ENCODE measurements around the gene MVB12B.

The MVB12B gene

GRCh38 chr9:126504977-126505455 is 178.4 kb downstream of the MVB12B start:
- TF ChIP-seq NFIC (IDR thresholded peaks at IDR 0.05) (no peak), USF1 (IDR thresholded peaks at IDR 0.05) (no peak), YY1 (IDR thresholded peaks at IDR 0.05; ENCODE audit: low read depth) (no peak), CEBPB (IDR thresholded peaks at IDR 0.05) (no peak), EP300 (IDR thresholded peaks at IDR 0.05; ENCODE audit: borderline replicate concordance) (no peak), TEAD4 (IDR thresholded peaks at IDR 0.05) (no peak), TAF1 (IDR thresholded peaks at IDR 0.05; ENCODE audit: low read depth) (no peak), TCF12 (IDR thresholded peaks at IDR 0.05; ENCODE audit: low read depth) (no peak), FOXM1 (IDR thresholded peaks at IDR 0.05; ENCODE audit: borderline replicate concordance, low read depth) (no peak), CREB1 (IDR thresholded peaks at IDR 0.05; ENCODE audit: low read depth) (no peak)
- TF ChIP-seq, protein P1, sequence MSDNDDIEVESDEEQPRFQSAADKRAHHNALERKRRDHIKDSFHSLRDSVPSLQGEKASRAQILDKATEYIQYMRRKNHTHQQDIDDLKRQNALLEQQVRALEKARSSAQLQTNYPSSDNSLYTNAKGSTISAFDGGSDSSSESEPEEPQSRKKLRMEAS (IDR thresholded peaks at IDR 0.05) = no peak
- TF ChIP-seq, protein P2, sequence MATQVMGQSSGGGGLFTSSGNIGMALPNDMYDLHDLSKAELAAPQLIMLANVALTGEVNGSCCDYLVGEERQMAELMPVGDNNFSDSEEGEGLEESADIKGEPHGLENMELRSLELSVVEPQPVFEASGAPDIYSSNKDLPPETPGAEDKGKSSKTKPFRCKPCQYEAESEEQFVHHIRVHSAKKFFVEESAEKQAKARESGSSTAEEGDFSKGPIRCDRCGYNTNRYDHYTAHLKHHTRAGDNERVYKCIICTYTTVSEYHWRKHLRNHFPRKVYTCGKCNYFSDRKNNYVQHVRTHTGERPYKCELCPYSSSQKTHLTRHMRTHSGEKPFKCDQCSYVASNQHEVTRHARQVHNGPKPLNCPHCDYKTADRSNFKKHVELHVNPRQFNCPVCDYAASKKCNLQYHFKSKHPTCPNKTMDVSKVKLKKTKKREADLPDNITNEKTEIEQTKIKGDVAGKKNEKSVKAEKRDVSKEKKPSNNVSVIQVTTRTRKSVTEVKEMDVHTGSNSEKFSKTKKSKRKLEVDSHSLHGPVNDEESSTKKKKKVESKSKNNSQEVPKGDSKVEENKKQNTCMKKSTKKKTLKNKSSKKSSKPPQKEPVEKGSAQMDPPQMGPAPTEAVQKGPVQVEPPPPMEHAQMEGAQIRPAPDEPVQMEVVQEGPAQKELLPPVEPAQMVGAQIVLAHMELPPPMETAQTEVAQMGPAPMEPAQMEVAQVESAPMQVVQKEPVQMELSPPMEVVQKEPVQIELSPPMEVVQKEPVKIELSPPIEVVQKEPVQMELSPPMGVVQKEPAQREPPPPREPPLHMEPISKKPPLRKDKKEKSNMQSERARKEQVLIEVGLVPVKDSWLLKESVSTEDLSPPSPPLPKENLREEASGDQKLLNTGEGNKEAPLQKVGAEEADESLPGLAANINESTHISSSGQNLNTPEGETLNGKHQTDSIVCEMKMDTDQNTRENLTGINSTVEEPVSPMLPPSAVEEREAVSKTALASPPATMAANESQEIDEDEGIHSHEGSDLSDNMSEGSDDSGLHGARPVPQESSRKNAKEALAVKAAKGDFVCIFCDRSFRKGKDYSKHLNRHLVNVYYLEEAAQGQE (IDR thresholded peaks at IDR 0.05; ENCODE audit: low read depth) = no peak

DNA sequence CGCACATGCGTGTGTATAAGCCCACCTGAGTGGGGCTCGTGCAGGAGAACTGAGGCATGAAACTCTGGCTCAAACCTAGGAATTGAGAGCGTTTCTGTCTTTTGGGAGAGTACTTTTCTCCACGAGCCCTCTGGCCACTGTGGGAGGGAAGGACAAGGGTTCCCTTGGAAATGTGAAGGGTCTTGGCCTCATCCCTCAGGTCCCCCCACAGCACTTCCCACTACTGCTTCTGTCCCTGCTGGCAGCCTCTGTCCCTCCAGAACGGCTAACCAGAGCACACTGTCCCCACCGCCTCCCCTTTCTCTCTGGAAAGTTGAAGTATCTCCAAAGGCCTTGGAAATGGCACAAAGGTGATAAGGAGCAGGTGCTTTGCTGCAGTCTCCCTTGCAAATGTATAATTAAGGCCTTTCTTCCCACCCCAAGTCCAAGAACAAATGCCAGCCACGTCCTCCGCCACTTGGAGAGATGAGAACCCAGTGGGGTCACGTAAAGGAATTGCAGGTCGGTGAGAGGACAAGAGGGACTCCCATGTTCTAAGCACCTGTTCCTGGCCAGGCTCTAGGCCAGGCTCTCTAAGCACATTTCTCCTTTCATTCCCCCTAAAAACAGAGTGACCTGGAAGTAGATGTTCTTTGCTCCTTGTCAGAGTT is 179.2 kb downstream of the MVB12B start:
- TF ChIP-seq TAF1 (IDR thresholded peaks at IDR 0.05; ENCODE audit: low read depth) (no peak), YY1 (IDR thresholded peaks at IDR 0.05; ENCODE audit: low read depth) (no peak), CEBPB (IDR thresholded peaks at IDR 0.05) (no peak), USF1 (IDR thresholded peaks at IDR 0.05) (no peak), FOXM1 (IDR thresholded peaks at IDR 0.05; ENCODE audit: borderline replicate concordance, low read depth) (no peak), EGR1 (IDR thresholded peaks at IDR 0.05) (no peak)
- TF ChIP-seq, protein P2 (IDR thresholded peaks at IDR 0.05; ENCODE audit: low read depth) = no peak

DNA sequence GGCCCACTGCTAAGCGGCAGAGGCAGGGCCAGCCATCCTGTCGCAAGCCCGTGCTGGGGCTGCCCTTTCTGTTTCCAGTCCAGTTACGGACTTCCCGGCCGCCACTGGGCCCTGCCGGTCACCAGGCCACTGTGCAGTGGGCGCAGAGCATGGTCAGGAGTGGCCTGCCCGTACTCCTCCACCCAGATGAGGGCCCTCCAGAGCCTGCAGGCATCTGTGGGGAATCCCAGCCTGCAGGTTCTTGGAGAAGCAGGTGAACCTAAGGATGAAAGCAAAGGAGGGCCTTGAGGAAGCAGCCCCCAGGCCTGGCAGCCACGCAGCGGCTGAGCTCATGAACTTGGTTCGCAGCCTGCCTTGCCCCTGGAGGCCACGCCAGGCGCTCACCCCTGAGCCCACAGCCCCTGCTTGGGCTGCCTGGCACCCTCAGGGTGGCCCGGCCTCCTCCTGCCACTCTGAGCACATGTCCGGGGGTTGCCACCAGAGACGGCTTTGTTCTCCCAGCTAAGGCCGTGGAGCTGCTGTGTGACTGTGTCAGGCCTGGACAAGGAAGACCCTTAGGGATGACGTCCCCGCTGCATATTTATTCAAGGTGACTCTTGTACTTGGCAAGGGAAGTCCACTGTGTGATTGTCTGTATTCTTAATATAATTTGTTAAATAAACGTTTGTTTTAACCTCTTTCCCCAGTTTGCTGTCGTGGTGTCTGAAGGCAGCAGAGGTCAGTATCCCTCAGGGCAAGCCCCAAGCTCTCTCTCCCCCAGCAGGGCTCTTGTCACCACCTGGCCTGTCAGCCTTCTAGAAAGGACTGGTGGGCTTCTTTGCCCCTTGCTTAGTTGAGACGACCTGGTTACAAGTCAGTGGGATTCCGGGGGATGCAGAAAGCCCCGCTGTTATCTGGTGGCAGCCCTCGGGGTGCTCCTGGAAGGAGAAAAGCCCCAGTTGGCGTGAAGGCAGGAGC is 180.0 kb downstream of the MVB12B start:
- TF ChIP-seq CREB1 (IDR thresholded peaks at IDR 0.05; ENCODE audit: low read depth) (no peak), YY1 (IDR thresholded peaks at IDR 0.05; ENCODE audit: low read depth) (no peak), ZBTB7A (IDR thresholded peaks at IDR 0.05; ENCODE audit: low read depth) (no peak), NFIC (IDR thresholded peaks at IDR 0.05) (no peak), CEBPB (IDR thresholded peaks at IDR 0.05) (no peak), RAD21 (IDR thresholded peaks at IDR 0.05; ENCODE audit: low read depth) (no peak), TEAD4 (IDR thresholded peaks at IDR 0.05) (no peak), TCF12 (IDR thresholded peaks at IDR 0.05; ENCODE audit: low read depth) (no peak), EGR1 (IDR thresholded peaks at IDR 0.05) (no peak)
- TF ChIP-seq, protein P1 (IDR thresholded peaks at IDR 0.05) = no peak

DNA sequence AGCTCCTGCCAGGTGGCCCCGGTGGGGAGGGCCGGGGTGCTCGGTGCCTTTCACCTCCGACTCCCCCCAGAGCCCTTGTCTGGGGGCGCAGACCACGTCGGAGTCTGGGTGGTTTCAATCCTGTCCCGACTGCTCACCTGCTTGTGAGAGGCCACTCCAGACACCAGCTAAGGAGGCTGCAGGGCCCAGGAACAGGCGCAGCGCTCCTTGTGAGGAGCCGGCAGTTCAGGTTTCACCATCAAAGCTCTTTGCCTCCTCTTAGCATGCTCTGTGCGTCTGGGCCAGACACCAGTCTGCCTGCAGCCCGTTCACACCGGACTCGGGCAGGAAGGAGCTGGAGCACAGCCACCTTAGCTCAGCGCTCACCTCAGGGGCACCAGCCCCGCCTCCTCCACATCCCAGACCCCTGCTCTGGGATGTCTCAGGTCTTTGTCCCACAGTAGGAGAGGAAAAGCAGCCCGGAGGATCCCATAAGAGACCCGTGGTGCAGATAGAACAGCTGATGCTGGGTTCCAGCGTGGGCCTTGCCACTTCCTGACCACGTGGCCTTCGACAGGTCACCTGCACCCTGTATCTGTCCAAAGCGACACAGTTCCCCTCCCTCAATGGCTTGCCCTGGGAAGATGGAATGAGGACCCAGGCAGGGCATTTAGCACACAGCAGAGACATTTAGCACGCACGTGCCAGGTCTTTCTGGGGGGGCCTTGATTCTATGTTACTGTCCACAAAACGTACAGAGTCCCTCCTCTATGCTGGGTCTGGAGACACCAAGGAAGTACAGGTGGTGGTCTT is 180.9 kb downstream of the MVB12B start:
- TF ChIP-seq, protein P2 (IDR thresholded peaks at IDR 0.05; ENCODE audit: low read depth) = no peak
- TF ChIP-seq RAD21 (IDR thresholded peaks at IDR 0.05; ENCODE audit: low read depth) (no peak), FOXM1 (IDR thresholded peaks at IDR 0.05; ENCODE audit: borderline replicate concordance, low read depth) (no peak), YY1 (IDR thresholded peaks at IDR 0.05; ENCODE audit: low read depth) (no peak), CEBPB (IDR thresholded peaks at IDR 0.05) (no peak), NFIC (IDR thresholded peaks at IDR 0.05) (no peak), TCF12 (IDR thresholded peaks at IDR 0.05; ENCODE audit: low read depth) (no peak), ZBTB7A (IDR thresholded peaks at IDR 0.05; ENCODE audit: low read depth) (no peak)

All from Ishikawa (cell line).